ENCODE measurements around the gene CFAP97. TPM values are rescaled to one million over a fixed set of nuclear protein-coding genes. Genes with fewer than 3 reads are reported as not detected.

CFAP97 gene
- polyA plus RNA-seq, 1 donor from 2014 or later: 29.8 TPM

- no peak overlapping the region for H2AFZ ChIP-seq (ENCODE audit: low read depth, low read length)
- no peaks in the 10 kb centered on the region for H3K9me3 ChIP-seq (ENCODE audit: low read length)
- no peaks in the 10 kb centered on the region for H3K9me2 ChIP-seq (ENCODE audit: insufficient read depth, low read length)
- no peak overlapping the region for H3K4me2 ChIP-seq (ENCODE audit: low read length)
- H3K4me3 ChIP-seq (ENCODE audit: low read length): no peak overlapping the region
- no peaks in the 10 kb centered on the region for H3K27me3 ChIP-seq (ENCODE audit: insufficient read depth, low read depth, low read length)
- no peak overlapping the region for H3K27ac ChIP-seq (ENCODE audit: low read length)
- no peaks in the 10 kb centered on the region for H3F3A ChIP-seq (ENCODE audit: insufficient read depth, low read length, poor library complexity, severe bottlenecking)
- TF ChIP-seq CTCF (IDR thresholded peaks at IDR 0.05; ENCODE audit: poor library complexity, severe bottlenecking): no peak
- TF ChIP-seq MXI1 (conservative IDR thresholded peaks at IDR 0.05; ENCODE audit: poor library complexity, severe bottlenecking): no peak
- no peak for TF ChIP-seq EP300 (conservative IDR thresholded peaks at IDR 0.05; ENCODE audit: poor library complexity, severe bottlenecking)
- no peak for TF ChIP-seq POLR2AphosphoS5 (IDR thresholded peaks at IDR 0.05)
- no peak for TF ChIP-seq EZH2 (IDR thresholded peaks at IDR 0.05; ENCODE audit: borderline replicate concordance, insufficient read depth, low read length, poor library complexity, severe bottlenecking)
- no peak for TF ChIP-seq SMC3 (conservative IDR thresholded peaks at IDR 0.05; ENCODE audit: poor library complexity)
- no peak for TF ChIP-seq RAD21 (conservative IDR thresholded peaks at IDR 0.05)
- TF ChIP-seq TAF1 (IDR thresholded peaks at IDR 0.05; ENCODE audit: low read depth): no peak
- no peak for TF ChIP-seq REST (IDR thresholded peaks at IDR 0.05; ENCODE audit: borderline replicate concordance)
- no peaks in the 10 kb centered on the region for H4K20me1 ChIP-seq (ENCODE audit: insufficient read depth)
- no peaks in the 10 kb centered on the region for H3K36me3 ChIP-seq (ENCODE audit: insufficient read depth, low read length)
- H3K9ac ChIP-seq (ENCODE audit: low read length): no peak overlapping the region
- H3K79me2 ChIP-seq (replicated peaks; ENCODE audit: insufficient read depth, low read length): no peaks in the 10 kb centered on the region
Measured at GRCh38 chr4:185115827-185116232, 88.0 kb downstream of the CFAP97 start.

- Histone ChIP-seq H3K9ac (ENCODE audit: low read length) (no peak overlapping the region), H2AFZ (ENCODE audit: low read depth, low read length) (no peak overlapping the region), H3K4me2 (ENCODE audit: low read length) (no peak overlapping the region), H3K4me3 (ENCODE audit: low read length) (no peak overlapping the region), H3K9me2 (ENCODE audit: insufficient read depth, low read length) (no peaks in the 10 kb centered on the region), H4K20me1 (ENCODE audit: insufficient read depth) (no peaks in the 10 kb centered on the region), H3K27me3 (ENCODE audit: insufficient read depth, low read depth, low read length) (no peaks in the 10 kb centered on the region), H3K36me3 (ENCODE audit: insufficient read depth, low read length) (no peaks in the 10 kb centered on the region), H3K27ac (ENCODE audit: low read length) (no peak overlapping the region), H3K79me2 (replicated peaks; ENCODE audit: insufficient read depth, low read length) (no peaks in the 10 kb centered on the region), H3K9me3 (ENCODE audit: low read length) (no peaks in the 10 kb centered on the region), H3F3A (ENCODE audit: insufficient read depth, low read length, poor library complexity, severe bottlenecking) (no peaks in the 10 kb centered on the region)
- no peak for TF ChIP-seq EZH2 (IDR thresholded peaks at IDR 0.05; ENCODE audit: borderline replicate concordance, insufficient read depth, low read length, poor library complexity, severe bottlenecking)
- no peak for TF ChIP-seq POLR2AphosphoS5 (IDR thresholded peaks at IDR 0.05)
- TF ChIP-seq TAF1 (IDR thresholded peaks at IDR 0.05; ENCODE audit: low read depth): no peak
Measured at GRCh38 chr4:185113340-185113739, 90.5 kb downstream of the CFAP97 start.

- no peaks in the 10 kb centered on the region for H3K9me3 ChIP-seq (ENCODE audit: low read length)
- H3K27me3 ChIP-seq (ENCODE audit: insufficient read depth, low read depth, low read length): no peaks in the 10 kb centered on the region
- H3F3A ChIP-seq (ENCODE audit: insufficient read depth, low read length, poor library complexity, severe bottlenecking): no peaks in the 10 kb centered on the region
- no peak overlapping the region for H3K4me3 ChIP-seq (ENCODE audit: low read length)
- TF ChIP-seq RAD21 (conservative IDR thresholded peaks at IDR 0.05) (no peak), SMC3 (conservative IDR thresholded peaks at IDR 0.05; ENCODE audit: poor library complexity) (no peak), CTCF (IDR thresholded peaks at IDR 0.05; ENCODE audit: poor library complexity, severe bottlenecking) (no peak), MXI1 (conservative IDR thresholded peaks at IDR 0.05; ENCODE audit: poor library complexity, severe bottlenecking) (no peak), EP300 (conservative IDR thresholded peaks at IDR 0.05; ENCODE audit: poor library complexity, severe bottlenecking) (no peak), TAF1 (IDR thresholded peaks at IDR 0.05; ENCODE audit: low read depth) (no peak), EZH2 (IDR thresholded peaks at IDR 0.05; ENCODE audit: borderline replicate concordance, insufficient read depth, low read length, poor library complexity, severe bottlenecking) (no peak), REST (IDR thresholded peaks at IDR 0.05; ENCODE audit: borderline replicate concordance) (no peak), POLR2AphosphoS5 (IDR thresholded peaks at IDR 0.05) (no peak)
- no peak overlapping the region for H3K27ac ChIP-seq (ENCODE audit: low read length)
- H3K9me2 ChIP-seq (ENCODE audit: insufficient read depth, low read length): no peaks in the 10 kb centered on the region
- H2AFZ ChIP-seq (ENCODE audit: low read depth, low read length): no peak overlapping the region
- H3K4me2 ChIP-seq (ENCODE audit: low read length): no peak overlapping the region
- no peaks in the 10 kb centered on the region for H3K36me3 ChIP-seq (ENCODE audit: insufficient read depth, low read length)
- H4K20me1 ChIP-seq (ENCODE audit: insufficient read depth): no peaks in the 10 kb centered on the region
- H3K9ac ChIP-seq (ENCODE audit: low read length): no peak overlapping the region
- no peaks in the 10 kb centered on the region for H3K79me2 ChIP-seq (replicated peaks; ENCODE audit: insufficient read depth, low read length)
Measured at GRCh38 chr4:185112104-185112503, 91.7 kb downstream of the CFAP97 start.
